Suprapubic skin (tissue), 4 donors: ENCODE results near the gene CPNE7. TPM values are rescaled to one million over a fixed set of nuclear protein-coding genes. Genes with fewer than 3 reads are reported as not detected.
"Not testable (repeated sequence)": the region's sequence is repeated elsewhere in the genome, so short reads cannot be mapped to it uniquely, and the experiment has no call there.

Experiments used
- DNase-seq, 2 donors: peaks; one replicate each; pipeline ENCODE4 v3.0.0-alpha.2; 2019; ENCODE audit warnings: low spot score in 2 of 2
- H3K27ac ChIP-seq: fragments of 200-600 bp; sonication (generic); one replicate; pipeline ENCODE4 v1.5.1; 2019
- H3K27me3 ChIP-seq: fragments of 200-600 bp; sonication (generic); one replicate; pipeline ENCODE4 v1.5.1; 2019
- H3K36me3 ChIP-seq: fragments of 200-600 bp; sonication (generic); one replicate; pipeline ENCODE4 v1.5.1; 2019
- H3K4me1 ChIP-seq: fragments of 200-600 bp; sonication (generic); one replicate; pipeline ENCODE4 v1.5.1; 2019
- H3K4me3 ChIP-seq: fragments of 200-600 bp; sonication (generic); one replicate; pipeline ENCODE4 v1.5.1; 2019; ENCODE audit warnings: mild to moderate bottlenecking
- H3K9me3 ChIP-seq: fragments of 200-600 bp; sonication (generic); one replicate; pipeline ENCODE4 v1.5.1; 2019
- CTCF ChIP-seq, 2 donors: fragments of 200-600 bp in 1 of 2; fragments of 450-650 bp in 1 of 2; sonication (generic) in 1 of 2; IDR thresholded peaks; one replicate each; pipeline ENCODE4 v1.5.1; 2016 to 2019; ENCODE audit warnings: antibody characterized with exemption in 2 of 2, mild to moderate bottlenecking in 1 of 2, moderate library complexity in 1 of 2
- EP300 ChIP-seq: sonication (generic); formaldehyde crosslinking; IDR thresholded peaks from one replicate; pipeline ENCODE4 v1.6.1; 2017; ENCODE audit warnings: antibody characterized with exemption
- POLR2A ChIP-seq, 2 donors: fragments of 450-650 bp; IDR thresholded peaks; one replicate each; pipeline ENCODE4 v1.6.1; 2017; ENCODE audit warnings: antibody characterized with exemption in 2 of 2, mild to moderate bottlenecking in 2 of 2, moderate library complexity in 2 of 2
- POLR2AphosphoS5 ChIP-seq, 3 donors: sonication (generic); formaldehyde crosslinking; IDR thresholded peaks; one replicate each; pipeline ENCODE4 v1.6.1; 2017; ENCODE audit warnings: antibody characterized with exemption in 3 of 3
- WGBS: methylation state at CpG from one replicate; pipeline ENCODE4 v1.1.5; 2018; 5-methylcytosine and 5-hydroxymethylcytosine counted together
- total RNA-seq, 4 donors: library from RNA; depleted of rRNA; stranded (reverse); fragments of >200 nt; gene quantifications; one replicate each; pipeline ENCODE4 v1.1.0, GENCODE V29; 2016

The CPNE7 gene
- total RNA-seq, 4 donors from 2014 or later = 0.51 to 12.9 (median 2.9) TPM; not detected in 1

- Histone ChIP-seq H3K4me3 (no peak overlapping the region), H3K4me1 (peaks cover 7% of the 10 kb centered on the region), H3K9me3 (no peaks in the 10 kb centered on the region), H3K27me3 (peaks cover 23% of the 10 kb centered on the region), H3K36me3 (no peaks in the 10 kb centered on the region), H3K27ac (no peak overlapping the region)
- TF ChIP-seq POLR2A (IDR thresholded peaks at IDR 0.05) = no peak
- TF ChIP-seq EP300 = no peak
- TF ChIP-seq CTCF (IDR thresholded peaks at IDR 0.05) = no peak
- no peak for TF ChIP-seq POLR2AphosphoS5 (IDR thresholded peaks at IDR 0.05)
- DNase-seq = no peak
- WGBS = 47% methylated on average over 6 of the region's 19 CpGs
These were observed 57.6 kb downstream of the CPNE7 start for GRCh38 chr16:89633064-89633631.

- not testable (repeated sequence) for DNase-seq, H3K9me3 ChIP-seq, H3K27ac ChIP-seq, H3K36me3 ChIP-seq, H3K4me3 ChIP-seq
- WGBS = 61% methylated on average over 2 of the region's 2 CpGs
- peaks cover 10% of the 10 kb centered on the region for H3K4me1 ChIP-seq
- H3K27me3 ChIP-seq = peaks cover 23% of the 10 kb centered on the region
These were observed 59.2 kb downstream of the CPNE7 start for GRCh38 chr16:89634463-89635385.

GRCh38 chr16:89636663-89637062 is 61.1 kb downstream of the CPNE7 start:
- Histone ChIP-seq H3K27ac (no peak overlapping the region), H3K27me3 (peaks cover 23% of the 10 kb centered on the region), H3K4me3 (no peak overlapping the region), H3K4me1 (peaks cover 27% of the 10 kb centered on the region), H3K9me3 (no peaks in the 10 kb centered on the region), H3K36me3 (no peaks in the 10 kb centered on the region)
- WGBS = no CpG with 5 or more reads among the region's 12 CpGs
- TF ChIP-seq CTCF (IDR thresholded peaks at IDR 0.05) (no peak), POLR2AphosphoS5 (IDR thresholded peaks at IDR 0.05) (no peak), EP300 (no peak), POLR2A (IDR thresholded peaks at IDR 0.05) (no peak)
- no peak for DNase-seq

- H3K27ac ChIP-seq = no peak overlapping the region
- no peaks in the 10 kb centered on the region for H3K9me3 ChIP-seq
- peaks cover 15% of the 10 kb centered on the region for H3K27me3 ChIP-seq
- TF ChIP-seq POLR2A (IDR thresholded peaks at IDR 0.05) (no peak), POLR2AphosphoS5 (IDR thresholded peaks at IDR 0.05) (no peak), EP300 (no peak), CTCF (IDR thresholded peaks at IDR 0.05) (no peak)
- no peaks in the 10 kb centered on the region for H3K36me3 ChIP-seq
- no peak overlapping the region for H3K4me3 ChIP-seq
- WGBS = 55% methylated on average over 7 of the region's 10 CpGs
- H3K4me1 ChIP-seq = peaks cover 27% of the 10 kb centered on the region
- DNase-seq = no peak
These were observed 61.8 kb downstream of the CPNE7 start for GRCh38 chr16:89637379-89637778.

GRCh38 chr16:89638455-89638854 is 62.9 kb downstream of the CPNE7 start:
- Histone ChIP-seq H3K4me1 (peaks cover 20% of the 10 kb centered on the region), H3K4me3 (no peak overlapping the region), H3K9me3 (no peaks in the 10 kb centered on the region), H3K27me3 (peaks cover 5% of the 10 kb centered on the region), H3K36me3 (no peaks in the 10 kb centered on the region), H3K27ac (no peak overlapping the region)
- no peak for TF ChIP-seq CTCF (IDR thresholded peaks at IDR 0.05)
- no peak for TF ChIP-seq POLR2A (IDR thresholded peaks at IDR 0.05)
- WGBS = 72% methylated on average over 3 of the region's 10 CpGs
- no peak for DNase-seq
